ENCODE measurements around the gene AMOTL2.

The AMOTL2 gene

GRCh38 chr3:134406331-134407238, 32.3 kb upstream of the AMOTL2 start:
- no peak for DNase-seq (ENCODE audit: low read depth)
- TF ChIP-seq, protein P1, sequence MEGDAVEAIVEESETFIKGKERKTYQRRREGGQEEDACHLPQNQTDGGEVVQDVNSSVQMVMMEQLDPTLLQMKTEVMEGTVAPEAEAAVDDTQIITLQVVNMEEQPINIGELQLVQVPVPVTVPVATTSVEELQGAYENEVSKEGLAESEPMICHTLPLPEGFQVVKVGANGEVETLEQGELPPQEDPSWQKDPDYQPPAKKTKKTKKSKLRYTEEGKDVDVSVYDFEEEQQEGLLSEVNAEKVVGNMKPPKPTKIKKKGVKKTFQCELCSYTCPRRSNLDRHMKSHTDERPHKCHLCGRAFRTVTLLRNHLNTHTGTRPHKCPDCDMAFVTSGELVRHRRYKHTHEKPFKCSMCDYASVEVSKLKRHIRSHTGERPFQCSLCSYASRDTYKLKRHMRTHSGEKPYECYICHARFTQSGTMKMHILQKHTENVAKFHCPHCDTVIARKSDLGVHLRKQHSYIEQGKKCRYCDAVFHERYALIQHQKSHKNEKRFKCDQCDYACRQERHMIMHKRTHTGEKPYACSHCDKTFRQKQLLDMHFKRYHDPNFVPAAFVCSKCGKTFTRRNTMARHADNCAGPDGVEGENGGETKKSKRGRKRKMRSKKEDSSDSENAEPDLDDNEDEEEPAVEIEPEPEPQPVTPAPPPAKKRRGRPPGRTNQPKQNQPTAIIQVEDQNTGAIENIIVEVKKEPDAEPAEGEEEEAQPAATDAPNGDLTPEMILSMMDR (IDR thresholded peaks at IDR 0.05; ENCODE audit: control insufficient read depth, extremely low read depth, insufficient read depth), result no peak
- H3K4me3 ChIP-seq (ENCODE audit: low read depth, low read length), result no peak overlapping the region

GRCh38 chr3:134404366-134404885, 30.2 kb upstream of the AMOTL2 start:
- H3K4me3 ChIP-seq (ENCODE audit: low read depth, low read length), result no peak overlapping the region
- TF ChIP-seq, protein P1 (IDR thresholded peaks at IDR 0.05; ENCODE audit: control insufficient read depth, extremely low read depth, insufficient read depth), result no peak
- no peak for DNase-seq (ENCODE audit: low read depth)

- H3K4me3 ChIP-seq (ENCODE audit: low read depth, low read length), result no peak overlapping the region
- TF ChIP-seq, protein P1 (IDR thresholded peaks at IDR 0.05; ENCODE audit: control insufficient read depth, extremely low read depth, insufficient read depth), result no peak
- DNase-seq (ENCODE audit: low read depth), result no peak
Measured at GRCh38 chr3:134397755-134398154, 23.5 kb upstream of the AMOTL2 start.

DNA sequence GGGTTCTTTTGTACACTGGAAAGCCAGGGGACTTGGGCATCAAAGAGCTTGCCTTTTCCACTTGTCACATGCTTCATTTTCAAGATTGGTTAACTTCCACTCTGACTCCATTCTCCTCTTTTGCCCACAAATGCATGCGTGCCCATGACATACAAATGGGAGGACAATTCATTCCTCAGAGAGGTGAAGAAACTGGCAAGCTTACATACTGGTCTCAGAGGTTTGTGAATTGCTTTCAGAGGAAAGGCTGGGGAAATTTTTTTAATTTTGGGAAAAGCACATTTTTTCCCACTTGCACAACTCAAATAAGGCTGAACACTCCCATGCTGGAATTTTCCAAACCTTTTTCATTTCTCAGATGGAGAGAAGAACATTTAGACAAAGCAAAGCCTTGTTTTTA, 20.9 kb upstream of the AMOTL2 start:
- no peak for DNase-seq (ENCODE audit: low read depth)
- TF ChIP-seq, protein P1 (IDR thresholded peaks at IDR 0.05; ENCODE audit: control insufficient read depth, extremely low read depth, insufficient read depth), result no peak

DNA sequence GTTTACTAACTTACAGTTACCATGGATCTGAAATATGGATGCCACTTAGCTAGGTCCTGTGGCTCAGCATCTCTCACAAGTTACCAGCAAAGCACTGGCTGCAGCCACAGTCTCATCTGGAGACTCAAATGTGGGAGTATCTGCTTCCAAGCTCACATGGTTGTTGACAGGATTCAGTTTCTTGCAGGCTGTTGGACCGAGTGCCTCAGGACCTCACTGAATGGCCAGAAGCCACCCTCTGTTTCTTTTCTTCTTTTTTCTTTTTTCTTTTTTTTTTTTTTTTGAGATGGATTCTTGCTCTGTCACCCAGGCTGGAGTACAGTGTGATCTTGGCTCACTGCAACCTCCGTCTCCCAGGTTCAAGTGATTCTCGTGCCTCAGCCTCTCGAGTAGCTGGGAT, 20.1 kb upstream of the AMOTL2 start:
- TF ChIP-seq, protein P1 (IDR thresholded peaks at IDR 0.05; ENCODE audit: control insufficient read depth, extremely low read depth, insufficient read depth), result no peak
- DNase-seq (ENCODE audit: low read depth), result no peak
- H3K4me3 ChIP-seq (ENCODE audit: low read depth, low read length), result no peak overlapping the region

More for the DNA sequence above, 20.9 kb upstream of the AMOTL2 start:
- no peak overlapping the region for H3K4me3 ChIP-seq (ENCODE audit: low read depth, low read length)

DNA sequence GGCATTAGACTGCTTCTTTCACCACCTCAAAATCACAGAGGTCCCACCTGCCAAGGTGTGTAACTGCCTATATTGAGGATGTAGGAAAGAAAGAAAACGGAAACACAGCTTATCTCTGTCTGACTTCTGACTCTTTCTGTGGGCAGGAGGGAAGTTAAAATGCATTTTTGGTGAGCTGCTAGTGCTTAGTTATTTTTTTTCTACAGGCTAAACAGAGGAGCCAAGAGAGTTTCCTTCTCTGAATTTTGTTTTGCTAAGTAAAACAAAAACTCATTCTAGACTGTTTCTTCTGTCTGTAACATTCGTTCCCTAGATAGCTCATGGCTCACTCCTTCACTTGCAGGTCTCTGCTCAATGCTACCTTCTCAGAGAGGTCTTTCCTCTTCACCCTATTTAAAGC, 18.8 kb upstream of the AMOTL2 start:
- DNase-seq (ENCODE audit: low read depth), result no peak
- H3K4me3 ChIP-seq (ENCODE audit: low read depth, low read length), result no peak overlapping the region
- TF ChIP-seq, protein P1 (IDR thresholded peaks at IDR 0.05; ENCODE audit: control insufficient read depth, extremely low read depth, insufficient read depth), result no peak
